ENCODE results near the gene KAT6B.

GRCh38 chr10:74851831-74852230, 25.4 kb downstream of the KAT6B start:
- TF ChIP-seq CTCF (IDR thresholded peaks at IDR 0.05) (no peak), EZH2 (IDR thresholded peaks at IDR 0.05; ENCODE audit: borderline replicate concordance, insufficient read depth, low read depth, low read length, poor library complexity, severe bottlenecking) (no peak)
